Bronchial epithelial cell (primary cell): ENCODE results near the gene BMX. TPM values are rescaled to one million over a fixed set of nuclear protein-coding genes. Genes with fewer than 3 reads are reported as not detected.

Experiments
- total RNA-seq: library from RNA; depleted of rRNA; stranded (reverse); fragments of >200 nt; gene quantifications from 2 replicates; pipeline ENCODE4 v1.2.1, GENCODE V29; 2014

BMX gene
- total RNA-seq, 1 donor from 2014 or later: not detected

Other genes starting within 250 kb of the BMX start
- not detected in 2 replicates for gene ASB9, start 230.7 kb upstream of the BMX start, total RNA-seq
- not detected in 2 replicates for gene ASB11, start 185.2 kb upstream of the BMX start, total RNA-seq
- 45.0 and 67.0 TPM in 2 replicates for gene PIGA, start 165.3 kb upstream of the BMX start, total RNA-seq
- gene VEGFD, start 116.4 kb upstream of the BMX start, total RNA-seq: 0.26 TPM in 2 replicates
- 23.7 and 35.8 TPM in 2 replicates for gene PIR, start 7.5 kb upstream of the BMX start, total RNA-seq
- gene ACE2, start 100.2 kb downstream of the BMX start, total RNA-seq: 1.2 TPM in 1 of 2 replicates, not detected in the other
- 0.53 and 1.2 TPM in 2 replicates for gene CLTRN, start 164.0 kb downstream of the BMX start, total RNA-seq
- gene CA5B, start 237.5 kb downstream of the BMX start, total RNA-seq: 6.1 and 7.6 TPM in 2 replicates